GM12878 (cell line): ENCODE measurements around the gene RTP5. TPM values are rescaled to one million over a fixed set of nuclear protein-coding genes. Genes with fewer than 3 reads are reported as not detected.

Experiments used
- ATAC-seq: fragments of 200-7000 bp; cut with Tn5 transposase; 3 replicates; pipeline ENCODE4 v1.9.1; 2020; ENCODE audit warnings: mild to moderate bottlenecking, moderate library complexity
- BruUV-seq: library from RNA; stranded (reverse); fragments of 400-500 nt; replicated peaks from 2 replicates; lab custom pipeline; 2021; lab: Mats Ljungman, UMichigan
- CTCF ChIA-PET: fragments of 300-600 bp; sonication (Branson Sonifier 250); formaldehyde crosslinking; extraction: SDS; loops from one replicate; lab custom pipeline; 2021; ENCODE audit warnings: inconsistent platforms; lab: Yijun Ruan, JAX
- POLR2A ChIA-PET: fragments of 350-600 bp; formaldehyde crosslinking; extraction: SDS; loops from one replicate; lab custom pipeline; 2021; ENCODE audit warnings: inconsistent platforms; lab: Charles Lee
- RAD21 ChIA-PET: fragments of 300-600 bp; sonication (Branson Sonifier 250); formaldehyde crosslinking; loops from one replicate; lab custom pipeline; 2023; ENCODE audit warnings: antibody characterized with exemption; ENCODE audit not compliant: unreplicated experiment; lab: Charles Lee
- SMC1A ChIA-PET: fragments of 300-600 bp; sonication (Branson Sonifier 250); formaldehyde crosslinking; loops from one replicate; lab custom pipeline; 2023; ENCODE audit not compliant: unreplicated experiment, uncharacterized antibody; lab: Charles Lee
- DNase-seq: peaks from one replicate; pipeline ENCODE4 v3.0.0-alpha.2; 2011; ENCODE audit warnings: low read depth, low spot score
- FAIRE-seq: peaks from 3 replicates; lab custom pipeline; 2011; peaks lifted over from hg19 to GRCh38; lab: Jason Lieb, UNC
- H2AFZ ChIP-seq: 2 replicates; pipeline ENCODE4 v1.6.0; 2011; ENCODE audit warnings: low read depth, low read length, control low read depth; ENCODE audit not compliant: control insufficient read depth
- H3K27ac ChIP-seq: 2 replicates; pipeline ENCODE4 v1.5.1; 2011; ENCODE audit warnings: control low read depth; ENCODE audit not compliant: control insufficient read depth, insufficient read depth
- H3K27me3 ChIP-seq, 2 experiments: replicated peaks in 1 of 2; 2 replicates each; pipeline versions ENCODE4 v1.6.0 to v1.6.1; 2011; ENCODE audit warnings: low read length in 1 of 2; ENCODE audit not compliant: control insufficient read depth in 2 of 2, insufficient read depth in 2 of 2
- H3K36me3 ChIP-seq, 2 experiments: 2 replicates each; pipeline ENCODE4 v1.5.1; 2011; ENCODE audit warnings: low read length in 1 of 2; ENCODE audit not compliant: control insufficient read depth in 2 of 2, insufficient read depth in 2 of 2
- H3K4me1 ChIP-seq: 2 replicates; pipeline ENCODE4 v1.6.1; 2011; ENCODE audit warnings: mild to moderate bottlenecking, low read length, moderate library complexity, mixed read lengths; ENCODE audit not compliant: control insufficient read depth, insufficient read depth
- H3K4me2 ChIP-seq: 2 replicates; pipeline ENCODE4 v1.6.0; 2011; ENCODE audit warnings: control low read depth; ENCODE audit not compliant: control insufficient read depth, insufficient read depth
- H3K4me3 ChIP-seq: fragments of 200-600 bp; sonication (generic); 2 replicates; pipeline ENCODE4 v1.5.1; 2016
- H3K79me2 ChIP-seq: 2 replicates; pipeline ENCODE4 v1.6.0; 2011; ENCODE audit warnings: low read length; ENCODE audit not compliant: control insufficient read depth, insufficient read depth
- H3K9ac ChIP-seq: 2 replicates; pipeline ENCODE4 v1.8.0; 2011; ENCODE audit warnings: low read length, control low read depth, mixed read lengths; ENCODE audit not compliant: control insufficient read depth, insufficient read depth
- H3K9me3 ChIP-seq: replicated peaks from 3 replicates; pipeline ENCODE4 v1.5.1; 2011; ENCODE audit warnings: mild to moderate bottlenecking, low read length; ENCODE audit not compliant: control insufficient read depth, insufficient read depth
- H4K20me1 ChIP-seq: 2 replicates; pipeline ENCODE4 v1.6.0; 2011; ENCODE audit not compliant: control insufficient read depth, insufficient read depth
- ASH2L ChIP-seq: fragments of 300-600, 200-600 bp; sonication (generic); IDR thresholded peaks from 2 replicates; pipeline ENCODE4 v1.6.1; 2017; ENCODE audit warnings: low read depth, mild to moderate bottlenecking, borderline replicate concordance
- BACH1 ChIP-seq: fragments of 450-650 bp; IDR thresholded peaks from 2 replicates; pipeline ENCODE4 v1.6.1; 2017; ENCODE audit warnings: mild to moderate bottlenecking, borderline replicate concordance
- BCL11A ChIP-seq: IDR thresholded peaks from 2 replicates; pipeline ENCODE4 v1.6.1; 2011; ENCODE audit warnings: low read depth, low read length
- BHLHE40 ChIP-seq, 2 experiments: fragments of 450-650 bp in 1 of 2; IDR thresholded peaks; 2 replicates each; pipeline ENCODE4 v1.6.1; 2011 to 2017; ENCODE audit warnings: low read depth in 2 of 2, borderline replicate concordance in 1 of 2, improper control_type of control experiment in 1 of 2, low read length in 1 of 2, mild to moderate bottlenecking in 1 of 2
- CREB1 ChIP-seq: IDR thresholded peaks from 2 replicates; pipeline ENCODE4 v1.6.1; 2012; ENCODE audit warnings: low read depth, mild to moderate bottlenecking, inconsistent platforms
- DPF2 ChIP-seq: fragments of 450-650 bp; IDR thresholded peaks from 2 replicates; pipeline ENCODE4 v1.6.1; 2017; ENCODE audit warnings: mild to moderate bottlenecking
- EED ChIP-seq: sonication (generic); IDR thresholded peaks from 2 replicates; pipeline ENCODE4 v1.6.1; 2016; ENCODE audit warnings: antibody characterized with exemption, low read depth
- GABPA ChIP-seq: IDR thresholded peaks from 2 replicates; pipeline ENCODE4 v1.6.1; 2014; ENCODE audit warnings: antibody characterized with exemption, low read depth, mild to moderate bottlenecking, inconsistent platforms
- GATAD2B ChIP-seq: fragments of 450-650 bp; conservative IDR thresholded peaks from 2 replicates; pipeline ENCODE4 v1.6.1; 2017; ENCODE audit warnings: low read depth, mild to moderate bottlenecking, moderate library complexity
- IKZF1 ChIP-seq: fragments of 450-650 bp; conservative IDR thresholded peaks from 2 replicates; pipeline ENCODE4 v1.6.1; 2017; ENCODE audit warnings: antibody characterized with exemption, mild to moderate bottlenecking
- MLLT1 ChIP-seq: fragments of 450-650 bp; IDR thresholded peaks from 2 replicates; pipeline ENCODE4 v1.6.1; 2016; ENCODE audit warnings: mild to moderate bottlenecking
- MTA2 ChIP-seq: fragments of 450-650 bp; IDR thresholded peaks from 2 replicates; pipeline ENCODE4 v1.6.1; 2016; ENCODE audit warnings: low read depth, mild to moderate bottlenecking, moderate library complexity
- NFYA ChIP-seq: IDR thresholded peaks from 2 replicates; pipeline ENCODE4 v1.6.1; 2011; ENCODE audit warnings: low read depth, mild to moderate bottlenecking, low read length, improper control_type of control experiment, borderline replicate concordance
- POLR2A ChIP-seq: IDR thresholded peaks from 2 replicates; pipeline ENCODE4 v1.6.1; 2011; ENCODE audit warnings: low read depth, mild to moderate bottlenecking, low read length
- POLR2AphosphoS5 ChIP-seq: IDR thresholded peaks from 2 replicates; pipeline ENCODE4 v1.6.1; 2011; ENCODE audit warnings: mild to moderate bottlenecking, low read length, inconsistent platforms
- SMARCA5 ChIP-seq: fragments of 450-650 bp; IDR thresholded peaks from 2 replicates; pipeline ENCODE4 v1.6.1; 2017; ENCODE audit warnings: mild to moderate bottlenecking
- SMC3 ChIP-seq: IDR thresholded peaks from 2 replicates; pipeline ENCODE4 v1.6.1; 2011; ENCODE audit warnings: low read length, improper control_type of control experiment, borderline replicate concordance
- SP1 ChIP-seq: IDR thresholded peaks from one replicate; pipeline ENCODE4 v1.6.1; 2011; ENCODE audit warnings: low read depth, low read length
- ZNF207 ChIP-seq: fragments of 450-650 bp; IDR thresholded peaks from 2 replicates; pipeline ENCODE4 v1.6.1; 2014; ENCODE audit warnings: antibody characterized with exemption, mild to moderate bottlenecking, borderline replicate concordance
- ZNF217 ChIP-seq: fragments of 450-650 bp; IDR thresholded peaks from 2 replicates; pipeline ENCODE4 v1.6.1; 2017; ENCODE audit warnings: antibody characterized with exemption, mild to moderate bottlenecking
- WGBS: methylation state at CpG from one replicate; pipeline ENCODE4 v1.1.6; 2016; ENCODE audit warnings: low lambda C conversion rate; ENCODE audit not compliant: insufficient replicate concordance, insufficient coverage; ENCODE audit errors: missing lambda C conversion rate; 5-methylcytosine and 5-hydroxymethylcytosine counted together
- in situ Hi-C: fragments of 300-500 bp; cut with MboI; formaldehyde crosslinking; loops from 9 replicates; pipeline ENCODE4 v1.14.3; 2018; ENCODE audit warnings: mixed read lengths
- intact Hi-C: fragments of 100-400 bp; cut with micrococcal nuclease; formaldehyde crosslinking; loops from one replicate; pipeline ENCODE4 v1.14.2; 2022; ENCODE audit not compliant: unreplicated experiment
- polyA plus RNA-seq, 11 experiments: library from polyadenylated mRNA; depleted of rRNA in 4 of 11; unstranded in 6 of 11; stranded (reverse) in 5 of 11; fragments of >200 nt; fragmentation: Nextera tagmentation in 4 of 11; fragmentation: Illumina TruSeq in 1 of 11; extraction: Ambion mirVana in 4 of 11; extraction: Trizol in 1 of 11; gene quantifications; 1 replicate in 1 of 11; 2 replicates in 10 of 11; pipeline versions ENCODE4 v1.2.1 to v1.2.3, GENCODE V29; 2011 to 2016; ENCODE audit warnings: inconsistent platforms in 2 of 11, missing spikeins in 2 of 11, low read depth in 1 of 11
- total RNA-seq, 4 experiments: library from RNA; depleted of rRNA in 3 of 4; stranded (reverse); fragments of >200 nt in 3 of 4; fragmentation: Illumina TruSeq in 1 of 4; extraction: Trizol in 1 of 4; gene quantifications; 2 replicates each; pipeline versions ENCODE4 v1.2.1 to v1.2.3, GENCODE V29; 2013 to 2021
- TF ChIP-seq, protein P1 (sequence below): fragments of 450-650 bp; IDR thresholded peaks from 2 replicates; pipeline ENCODE4 v1.6.1; 2017; ENCODE audit warnings: mild to moderate bottlenecking, moderate library complexity

RTP5 gene
- total and polyA plus RNA-seq, 10 of the 15 experiments (the other 5 are each of a cell fraction or from before 2014, with no cell fraction given), result 0.05 TPM; not detected in 9

GRCh38 chr2:241842620-241843211 is 26.8 kb upstream of the RTP5 start:
- intact Hi-C loops, result loop anchor here (5.0 to 10.0 kb wide), 2 partner anchors 40 to 108 kb away; partner anchors contain the start of gene D2HGDH
- FAIRE-seq (peak; percentile 7), DNase-seq (no peak), ATAC-seq (peak; percentile 80)
- no TSS peak for BruUV-seq
- ChIA-PET POLR2A (no interaction called here), CTCF (no interaction called here), RAD21 (interaction anchor here (1.5 kb wide), 1 partner anchor 80 kb away, joined by 3 read pairs; no protein-coding TSS in a partner anchor), SMC1A (no interaction called here)
- Histone ChIP-seq H3K36me3 (no peaks in the 10 kb centered on the region), H3K4me2 (peak overlapping the region; percentile 96), H3K4me3 (peak overlapping the region; percentile 43; the same call in 1 of the 2 replicates), H3K79me2 (no peaks in the 10 kb centered on the region), H3K27me3 (no peaks in the 10 kb centered on the region; a peak in 1 of 4 replicates), H4K20me1 (no peaks in the 10 kb centered on the region), H3K27ac (peak overlapping the region; percentile 58; the same call in 1 of the 2 replicates), H3K4me1 (peaks cover 23% of the 10 kb centered on the region), H3K9ac (peak overlapping the region; percentile 44), H3K9me3 (no peaks in the 10 kb centered on the region), H2AFZ (peak overlapping the region; percentile 89)
- WGBS, result 3% methylated on average over 29 of the region's 29 CpGs
- in situ Hi-C loops, result no loop called here
- peak; percentile 50; the same call in 1 of the 2 replicates for TF ChIP-seq ZNF217
- TF ChIP-seq MLLT1, result peak; percentile 44
- TF ChIP-seq SP1, result peak; percentile 11
- 0 out of 2 replicates have a peak, but pooled peaks have one; percentile 11 for TF ChIP-seq GABPA
- TF ChIP-seq ZNF207, result no peak
- no peak; the same call in 1 of the 2 replicates for TF ChIP-seq POLR2AphosphoS5
- TF ChIP-seq IKZF1, result peak; percentile 88
- TF ChIP-seq ASH2L, result peak; percentile 30; the same call in 1 of the 2 replicates
- TF ChIP-seq CREB1, result peak; percentile 21; the same call in 1 of the 2 replicates
- peak; percentile 70 for TF ChIP-seq MTA2
- TF ChIP-seq DPF2, result peak; percentile 57
- TF ChIP-seq, protein P1, sequence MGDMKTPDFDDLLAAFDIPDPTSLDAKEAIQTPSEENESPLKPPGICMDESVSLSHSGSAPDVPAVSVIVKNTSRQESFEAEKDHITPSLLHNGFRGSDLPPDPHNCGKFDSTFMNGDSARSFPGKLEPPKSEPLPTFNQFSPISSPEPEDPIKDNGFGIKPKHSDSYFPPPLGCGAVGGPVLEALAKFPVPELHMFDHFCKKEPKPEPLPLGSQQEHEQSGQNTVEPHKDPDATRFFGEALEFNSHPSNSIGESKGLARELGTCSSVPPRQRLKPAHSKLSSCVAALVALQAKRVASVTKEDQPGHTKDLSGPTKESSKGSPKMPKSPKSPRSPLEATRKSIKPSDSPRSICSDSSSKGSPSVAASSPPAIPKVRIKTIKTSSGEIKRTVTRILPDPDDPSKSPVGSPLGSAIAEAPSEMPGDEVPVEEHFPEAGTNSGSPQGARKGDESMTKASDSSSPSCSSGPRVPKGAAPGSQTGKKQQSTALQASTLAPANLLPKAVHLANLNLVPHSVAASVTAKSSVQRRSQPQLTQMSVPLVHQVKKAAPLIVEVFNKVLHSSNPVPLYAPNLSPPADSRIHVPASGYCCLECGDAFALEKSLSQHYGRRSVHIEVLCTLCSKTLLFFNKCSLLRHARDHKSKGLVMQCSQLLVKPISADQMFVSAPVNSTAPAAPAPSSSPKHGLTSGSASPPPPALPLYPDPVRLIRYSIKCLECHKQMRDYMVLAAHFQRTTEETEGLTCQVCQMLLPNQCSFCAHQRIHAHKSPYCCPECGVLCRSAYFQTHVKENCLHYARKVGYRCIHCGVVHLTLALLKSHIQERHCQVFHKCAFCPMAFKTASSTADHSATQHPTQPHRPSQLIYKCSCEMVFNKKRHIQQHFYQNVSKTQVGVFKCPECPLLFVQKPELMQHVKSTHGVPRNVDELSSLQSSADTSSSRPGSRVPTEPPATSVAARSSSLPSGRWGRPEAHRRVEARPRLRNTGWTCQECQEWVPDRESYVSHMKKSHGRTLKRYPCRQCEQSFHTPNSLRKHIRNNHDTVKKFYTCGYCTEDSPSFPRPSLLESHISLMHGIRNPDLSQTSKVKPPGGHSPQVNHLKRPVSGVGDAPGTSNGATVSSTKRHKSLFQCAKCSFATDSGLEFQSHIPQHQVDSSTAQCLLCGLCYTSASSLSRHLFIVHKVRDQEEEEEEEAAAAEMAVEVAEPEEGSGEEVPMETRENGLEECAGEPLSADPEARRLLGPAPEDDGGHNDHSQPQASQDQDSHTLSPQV, result 0 out of 2 replicates have a peak, but pooled peaks have one; percentile 38
- peak; percentile 45; the same call in 1 of the 2 replicates for TF ChIP-seq BACH1
- TF ChIP-seq BHLHE40 (IDR thresholded peaks at IDR 0.05; ENCODE audit: borderline replicate concordance in 1 of 2, low read depth in 2 of 2, low read length in 1 of 2), result peak; percentile 32 to 56; a peak in 1 of 4 replicates
- TF ChIP-seq NFYA, result no peak
- 0 out of 2 replicates have a peak, but pooled peaks have one; percentile 2 for TF ChIP-seq SMC3
- TF ChIP-seq EED, result peak; percentile 68
- 0 out of 2 replicates have a peak, but pooled peaks have one; percentile 4 for TF ChIP-seq BCL11A
- peak; percentile 40; the same call in 1 of the 2 replicates for TF ChIP-seq POLR2A
- peak; percentile 77; the same call in 1 of the 2 replicates for TF ChIP-seq GATAD2B
- TF ChIP-seq SMARCA5, result peak; percentile 39; the same call in 1 of the 2 replicates
